ENCODE results near the gene ISG20L2. TPM values are rescaled to one million over a fixed set of nuclear protein-coding genes. Genes with fewer than 3 reads are reported as not detected.

ISG20L2 gene
- total and polyA plus RNA-seq, 12 donors: 5.7 to 17.5 (median 13.3) TPM

DNA sequence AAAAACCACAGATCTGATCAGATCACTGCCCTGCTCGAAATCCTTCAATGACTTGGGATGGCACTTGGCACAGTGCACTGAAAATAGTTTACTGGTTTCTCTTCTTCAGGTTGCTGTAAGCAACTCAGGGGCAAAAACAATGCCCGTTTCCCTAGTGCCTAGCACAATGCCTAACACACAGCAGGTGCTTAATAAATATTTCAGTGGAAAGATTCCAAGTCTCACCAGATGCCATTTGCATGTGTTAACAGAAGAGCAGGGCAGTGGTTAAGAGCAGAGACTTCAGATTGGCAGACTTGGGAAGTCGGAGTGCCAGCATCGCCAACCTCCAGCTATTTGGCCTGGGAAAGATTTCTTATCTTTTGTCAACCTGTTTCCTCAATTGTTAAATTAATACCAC is 11.2 kb downstream of the ISG20L2 start:
- intact Hi-C loops (cut with DNase I): no loop called here
- Histone ChIP-seq H3K36me3 (peaks cover 0 to 45% (median 0%) of the 10 kb centered on the region in 9 donors), H3K4me1 (no peaks in the 10 kb centered on the region), H3K9me3 (no peaks in the 10 kb centered on the region), H3K27ac (no peak overlapping the region), H3K27me3 (no peaks in the 10 kb centered on the region), H3K4me3 (no peak overlapping the region)
- ATAC-seq: no peak
- no peak for DNase-seq
- WGBS, 2 donors: 78 to 85% methylated on average over 4 of the region's 4 CpGs
- TF ChIP-seq, protein P1, sequence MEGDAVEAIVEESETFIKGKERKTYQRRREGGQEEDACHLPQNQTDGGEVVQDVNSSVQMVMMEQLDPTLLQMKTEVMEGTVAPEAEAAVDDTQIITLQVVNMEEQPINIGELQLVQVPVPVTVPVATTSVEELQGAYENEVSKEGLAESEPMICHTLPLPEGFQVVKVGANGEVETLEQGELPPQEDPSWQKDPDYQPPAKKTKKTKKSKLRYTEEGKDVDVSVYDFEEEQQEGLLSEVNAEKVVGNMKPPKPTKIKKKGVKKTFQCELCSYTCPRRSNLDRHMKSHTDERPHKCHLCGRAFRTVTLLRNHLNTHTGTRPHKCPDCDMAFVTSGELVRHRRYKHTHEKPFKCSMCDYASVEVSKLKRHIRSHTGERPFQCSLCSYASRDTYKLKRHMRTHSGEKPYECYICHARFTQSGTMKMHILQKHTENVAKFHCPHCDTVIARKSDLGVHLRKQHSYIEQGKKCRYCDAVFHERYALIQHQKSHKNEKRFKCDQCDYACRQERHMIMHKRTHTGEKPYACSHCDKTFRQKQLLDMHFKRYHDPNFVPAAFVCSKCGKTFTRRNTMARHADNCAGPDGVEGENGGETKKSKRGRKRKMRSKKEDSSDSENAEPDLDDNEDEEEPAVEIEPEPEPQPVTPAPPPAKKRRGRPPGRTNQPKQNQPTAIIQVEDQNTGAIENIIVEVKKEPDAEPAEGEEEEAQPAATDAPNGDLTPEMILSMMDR (IDR thresholded peaks at IDR 0.05): no peak

DNA sequence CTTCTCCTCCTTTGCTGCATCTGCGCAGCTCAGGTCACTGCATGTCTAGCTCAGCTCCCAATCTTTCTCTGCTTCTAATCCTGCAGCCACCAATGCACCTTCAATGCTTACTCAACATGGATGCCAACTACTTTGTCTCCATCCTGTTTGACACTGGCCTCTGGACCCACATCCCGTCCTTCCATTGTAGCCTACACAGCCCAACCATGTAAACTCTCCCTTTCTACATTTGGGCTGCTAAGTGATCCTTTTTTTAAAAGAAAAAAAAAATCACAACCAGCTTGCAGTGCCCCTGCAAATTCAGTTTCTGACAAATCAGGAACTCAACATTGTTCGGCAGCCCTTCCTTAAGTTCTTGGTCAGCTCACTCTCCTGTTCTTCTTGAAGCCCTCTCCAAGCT is 13.7 kb downstream of the ISG20L2 start:
- 82 to 84% methylated on average over 3 of the region's 3 CpGs for WGBS, 2 donors
- intact Hi-C loops (cut with DNase I): no loop called here
- Histone ChIP-seq H3K4me1 (peaks cover 0 to 8% (median 4%) of the 10 kb centered on the region in 9 donors), H3K4me3 (no peak overlapping the region), H3K27me3 (no peaks in the 10 kb centered on the region), H3K36me3 (peaks cover 0 to 21% (median 0%) of the 10 kb centered on the region in 9 donors), H3K9me3 (no peaks in the 10 kb centered on the region), H3K27ac (no peak overlapping the region)
- TF ChIP-seq, protein P1 (IDR thresholded peaks at IDR 0.05): no peak
- ATAC-seq (no peak), DNase-seq (no peak)

DNA sequence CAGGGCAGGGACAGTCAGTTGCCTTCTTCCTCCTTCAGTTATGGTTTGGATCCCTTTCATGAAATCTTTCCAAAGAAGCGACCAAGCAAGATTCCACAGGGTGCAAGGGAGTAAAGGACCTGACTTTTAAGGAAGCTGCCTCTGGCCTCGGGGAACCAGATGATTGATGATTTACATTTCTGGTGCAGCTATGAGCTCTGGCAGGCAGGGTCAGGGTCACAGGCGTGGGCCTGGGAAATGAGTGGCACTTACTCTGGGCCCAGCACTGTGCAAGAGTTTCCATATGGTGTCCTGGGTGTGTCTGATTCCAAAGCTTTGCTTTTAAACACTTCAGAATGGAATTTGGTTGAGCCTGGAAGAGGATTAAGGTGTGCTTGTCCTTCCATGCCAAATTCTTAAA is 15.9 kb downstream of the ISG20L2 start:
- intact Hi-C loops (cut with DNase I): no loop called here
- Histone ChIP-seq H3K4me1 (peaks cover 0 to 29% (median 11%) of the 10 kb centered on the region in 9 donors), H3K27me3 (no peaks in the 10 kb centered on the region), H3K4me3 (no peak overlapping the region), H3K9me3 (no peaks in the 10 kb centered on the region), H3K36me3 (peaks cover 0 to 14% (median 0%) of the 10 kb centered on the region in 9 donors), H3K27ac (no peak overlapping the region)
- 80 to 81% methylated on average over 3 of the region's 3 CpGs for WGBS, 2 donors
- DNase-seq: no peak
- ATAC-seq: no peak
- TF ChIP-seq, protein P1 (IDR thresholded peaks at IDR 0.05): no peak

DNA sequence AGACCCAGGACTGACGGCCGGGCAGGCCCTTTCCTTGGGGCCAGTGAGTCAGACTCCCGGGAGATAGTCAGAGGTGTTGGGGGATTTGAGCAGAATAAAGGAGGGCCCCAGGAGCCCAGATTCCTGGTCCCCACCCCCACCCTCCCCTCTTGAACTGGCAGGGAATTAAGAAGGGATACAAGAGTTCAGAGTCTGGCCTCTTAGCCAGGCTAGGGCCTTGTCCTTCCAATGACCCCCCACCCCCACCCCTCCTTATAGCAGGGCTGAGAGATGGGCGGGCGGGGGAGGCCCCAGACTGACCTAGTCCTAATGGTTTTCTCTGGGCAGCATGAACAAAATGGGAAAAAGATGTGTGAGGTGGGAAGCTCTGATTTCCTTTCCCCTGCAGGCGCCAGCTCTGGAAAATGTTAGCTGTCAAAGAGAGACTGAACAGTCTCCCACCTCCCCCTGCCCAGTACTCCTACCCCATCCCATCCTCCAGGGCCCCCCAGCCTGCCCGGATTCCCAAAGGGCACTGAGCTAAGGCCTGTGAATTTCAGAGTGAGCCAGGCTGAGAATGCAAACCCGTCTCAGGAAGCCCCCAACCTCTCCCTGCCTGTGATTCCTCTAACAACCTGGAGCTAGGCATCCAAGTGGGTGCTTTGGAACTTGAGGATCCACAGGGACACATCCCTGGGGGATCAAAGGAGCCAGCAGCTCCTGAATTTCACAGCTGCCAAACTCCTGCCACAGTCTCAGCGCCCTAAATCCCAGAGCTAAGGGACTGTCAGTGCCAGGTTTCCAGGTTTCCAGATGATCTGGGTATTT is 17.4 kb downstream of the ISG20L2 start:
- no peaks in the 10 kb centered on the region for H3K9me3 ChIP-seq
- H3K27me3 ChIP-seq: peaks cover 0 to 12% (median 0%) of the 10 kb centered on the region in 7 donors
- no peak overlapping the region for H3K4me3 ChIP-seq
- intact Hi-C loops (cut with DNase I): no loop called here
- TF ChIP-seq, protein P1 (IDR thresholded peaks at IDR 0.05): no peak
- WGBS, 2 donors: 74 to 84% methylated on average over 9 of the region's 9 CpGs
- H3K36me3 ChIP-seq: peaks cover 0 to 14% (median 0%) of the 10 kb centered on the region in 9 donors
- no peak overlapping the region for H3K27ac ChIP-seq
- no peak for ATAC-seq
- H3K4me1 ChIP-seq: peaks cover 5 to 42% (median 23%) of the 10 kb centered on the region in 9 donors
- DNase-seq: no peak
